Ramos (cell line): ENCODE data around the gene PLA2G4E.

Experiments used
- in situ Hi-C: fragments of 300-500 bp; cut with MboI; formaldehyde crosslinking; loops from one replicate; pipeline ENCODE4 v1.14.3; 2022; ENCODE audit warnings: low sequenced_read_pairs; ENCODE audit not compliant: unreplicated experiment

PLA2G4E gene

GRCh38 chr15:41994171-41994650, 26.6 kb downstream of the PLA2G4E start:
- in situ Hi-C loops: no loop called here

DNA sequence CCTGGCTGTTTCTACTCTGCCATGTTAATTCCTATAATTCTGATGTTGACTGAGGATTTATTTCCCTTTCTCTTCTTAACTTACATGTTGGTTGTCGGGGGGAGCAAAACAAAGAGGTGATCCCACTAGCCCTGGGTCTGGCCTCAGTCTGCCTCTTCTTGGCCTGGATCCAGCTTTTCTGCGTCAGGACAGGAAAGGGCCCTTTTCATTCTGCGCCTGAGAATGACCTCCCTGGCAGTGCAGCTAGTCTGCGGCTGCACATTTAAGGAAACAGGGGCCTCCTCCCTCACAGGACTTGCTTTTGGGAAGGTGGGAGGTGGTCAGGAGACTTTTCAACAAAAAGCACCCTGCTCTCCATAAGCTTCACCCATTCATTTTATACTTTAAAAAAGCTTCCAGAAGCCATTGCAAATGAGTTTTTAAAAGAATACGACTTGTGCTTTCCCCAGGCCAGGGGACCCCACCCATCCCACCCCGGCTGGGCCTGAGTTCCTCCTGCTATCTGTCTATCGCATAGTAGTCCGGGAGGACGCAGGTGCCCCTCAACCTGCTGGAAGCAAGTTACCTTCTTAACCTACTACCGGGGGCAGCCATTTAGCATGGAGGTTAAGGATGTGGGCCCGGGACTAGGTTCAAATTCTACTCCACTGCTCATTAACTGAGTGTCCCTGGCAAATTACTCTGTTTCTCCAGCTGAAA, 27.2 kb downstream of the PLA2G4E start:
- in situ Hi-C loops: no loop called here

- in situ Hi-C loops: no loop called here
Measured at GRCh38 chr15:41992803-41993190, 28.0 kb downstream of the PLA2G4E start.

- in situ Hi-C loops: no loop called here
Measured at GRCh38 chr15:41992151-41992802, 28.6 kb downstream of the PLA2G4E start.

GRCh38 chr15:41990691-41991090, 30.2 kb downstream of the PLA2G4E start:
- in situ Hi-C loops: no loop called here

GRCh38 chr15:41990243-41990605, 30.6 kb downstream of the PLA2G4E start:
- in situ Hi-C loops: no loop called here

DNA sequence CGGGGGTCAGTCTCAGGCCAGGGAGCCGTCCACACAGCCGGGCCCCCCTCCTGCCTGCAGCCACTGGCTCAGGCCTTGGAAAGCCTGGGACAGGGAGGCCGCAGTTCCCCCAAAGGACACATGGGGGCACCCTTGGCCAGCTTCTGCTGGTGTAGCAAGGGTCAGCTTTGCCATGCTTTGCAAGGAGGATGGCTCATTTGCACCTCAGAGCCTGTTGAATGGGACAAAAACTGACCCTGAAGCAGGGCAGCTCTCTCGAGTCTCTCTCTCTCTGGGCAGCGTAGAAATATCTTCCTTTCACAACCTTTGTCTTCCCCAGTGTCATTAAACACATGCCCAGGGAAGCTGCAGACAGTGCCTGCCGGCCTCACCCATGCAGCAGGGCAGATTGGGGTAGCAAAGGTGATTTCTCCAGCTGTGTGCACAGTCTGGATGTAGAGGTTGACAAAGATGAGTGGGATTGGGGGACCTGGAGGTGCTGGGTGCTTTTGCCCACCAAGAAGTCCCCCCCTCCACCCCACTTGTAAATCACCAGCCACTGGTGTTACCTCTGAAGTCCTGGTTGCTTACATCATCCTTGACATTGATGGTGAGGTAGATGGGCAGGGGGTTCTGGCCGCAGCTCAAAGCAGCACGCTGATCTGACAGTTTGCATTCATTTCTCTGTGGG, 31.1 kb downstream of the PLA2G4E start:
- in situ Hi-C loops: loop anchor here (5.0 kb wide), 1 partner anchor 73 kb away; no protein-coding TSS in a partner anchor

GRCh38 chr15:41988896-41989572, 31.8 kb downstream of the PLA2G4E start:
- in situ Hi-C loops: loop anchor here (5.0 kb wide), 1 partner anchor 73 kb away; no protein-coding TSS in a partner anchor

GRCh38 chr15:41987925-41988275, 32.9 kb downstream of the PLA2G4E start:
- in situ Hi-C loops: loop anchor here (5.0 kb wide), 1 partner anchor 74 kb away; no protein-coding TSS in a partner anchor

DNA sequence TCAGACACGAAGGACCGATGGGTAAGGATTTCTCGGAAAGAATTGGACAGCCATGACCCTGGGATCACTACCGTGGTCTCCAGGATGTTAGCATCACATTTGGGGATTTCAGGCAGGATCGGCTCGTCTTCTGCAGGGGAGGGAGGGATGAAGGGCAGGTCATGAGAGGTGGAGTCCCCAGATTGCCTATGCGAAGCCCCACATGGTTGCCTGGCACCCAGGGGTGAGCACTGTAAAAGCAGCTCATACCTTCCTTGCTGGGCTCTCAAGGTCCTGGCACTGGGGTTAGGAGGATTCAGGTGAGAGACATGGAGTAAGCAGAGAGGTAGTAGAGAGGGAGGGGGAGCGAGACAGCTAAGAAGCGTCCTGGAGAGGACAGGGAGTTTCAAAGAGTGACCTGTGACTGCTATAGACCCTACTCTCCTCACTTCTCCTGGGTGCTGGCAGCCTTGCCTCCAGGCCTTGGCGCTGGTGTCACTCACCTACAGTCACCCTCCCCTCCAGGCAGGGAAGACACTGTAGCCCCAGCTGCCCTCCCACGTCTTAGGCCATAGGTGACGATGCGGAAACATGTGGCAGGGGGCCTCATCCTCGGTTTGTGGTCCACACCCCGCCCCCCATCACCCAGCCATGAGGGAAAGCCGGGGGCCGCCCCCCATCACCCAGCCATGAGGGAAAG, 33.5 kb downstream of the PLA2G4E start:
- in situ Hi-C loops: loop anchor here (5.0 kb wide), 1 partner anchor 75 kb away; no protein-coding TSS in a partner anchor

DNA sequence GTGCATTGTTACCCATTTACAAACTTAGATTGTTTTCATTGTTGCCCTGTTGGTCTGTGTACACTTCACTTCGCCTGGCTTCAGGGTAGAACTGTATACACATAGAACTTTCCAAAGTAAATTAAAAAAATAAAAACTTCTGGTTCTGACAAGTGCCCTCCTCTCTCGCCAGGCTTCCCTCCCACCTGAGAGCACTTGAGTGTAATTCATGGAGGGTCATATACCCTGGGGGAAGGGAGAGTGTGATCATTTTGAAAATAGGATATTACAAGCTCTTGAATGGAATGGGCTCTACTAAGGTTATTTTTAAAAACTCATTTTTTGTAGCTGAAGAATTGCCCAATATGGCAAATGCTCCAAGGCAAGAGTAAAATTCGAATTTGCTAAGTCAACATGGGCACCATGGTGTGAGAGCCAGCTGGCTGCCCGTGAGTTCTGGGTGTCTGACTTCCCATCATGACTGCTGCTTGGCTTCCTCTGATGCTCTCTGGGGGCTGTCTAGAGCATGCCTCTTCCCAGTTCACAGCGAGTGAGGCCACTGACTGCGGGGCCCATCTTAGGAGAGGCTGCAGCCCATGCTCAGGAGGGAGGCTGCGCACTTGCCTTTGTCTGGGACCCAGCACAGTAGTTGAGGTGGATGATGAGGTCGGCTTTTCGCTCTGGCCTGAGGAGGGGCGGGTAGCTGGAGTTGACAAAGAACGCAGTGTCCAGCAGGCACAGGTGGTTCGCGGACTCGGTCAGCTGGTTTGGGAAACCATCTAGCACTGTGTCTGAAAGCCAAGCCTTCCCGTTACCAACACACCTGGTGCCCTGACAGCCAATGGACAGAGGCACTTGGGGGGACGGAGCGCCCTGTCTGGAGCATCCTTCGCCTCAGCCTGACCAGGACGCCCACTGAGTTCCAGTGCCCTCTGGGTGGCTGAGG, 35.3 kb downstream of the PLA2G4E start:
- in situ Hi-C loops: loop anchor here (5.0 kb wide), 1 partner anchor 77 kb away; no protein-coding TSS in a partner anchor

DNA sequence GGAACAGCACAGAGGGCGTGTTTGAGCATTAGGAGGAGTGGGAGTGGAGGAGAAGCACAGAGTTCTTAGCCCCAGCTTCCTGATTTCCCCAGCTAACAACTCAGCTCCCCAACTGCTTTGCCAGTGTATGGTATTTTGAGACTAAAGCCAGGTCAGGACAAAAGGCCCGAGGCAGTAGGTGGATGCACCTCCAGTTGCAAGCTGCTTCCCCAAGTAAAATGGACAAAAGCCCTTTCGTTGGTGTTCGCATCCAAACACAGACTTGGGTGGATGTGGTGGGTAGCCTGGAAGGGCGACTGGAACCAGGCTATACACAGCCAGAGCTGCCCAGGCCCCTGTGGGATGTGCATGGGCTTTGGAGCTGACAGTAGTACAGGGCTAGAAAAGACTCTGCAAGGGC, 36.2 kb downstream of the PLA2G4E start:
- in situ Hi-C loops: loop anchor here (5.0 kb wide), 1 partner anchor 78 kb away; no protein-coding TSS in a partner anchor

DNA sequence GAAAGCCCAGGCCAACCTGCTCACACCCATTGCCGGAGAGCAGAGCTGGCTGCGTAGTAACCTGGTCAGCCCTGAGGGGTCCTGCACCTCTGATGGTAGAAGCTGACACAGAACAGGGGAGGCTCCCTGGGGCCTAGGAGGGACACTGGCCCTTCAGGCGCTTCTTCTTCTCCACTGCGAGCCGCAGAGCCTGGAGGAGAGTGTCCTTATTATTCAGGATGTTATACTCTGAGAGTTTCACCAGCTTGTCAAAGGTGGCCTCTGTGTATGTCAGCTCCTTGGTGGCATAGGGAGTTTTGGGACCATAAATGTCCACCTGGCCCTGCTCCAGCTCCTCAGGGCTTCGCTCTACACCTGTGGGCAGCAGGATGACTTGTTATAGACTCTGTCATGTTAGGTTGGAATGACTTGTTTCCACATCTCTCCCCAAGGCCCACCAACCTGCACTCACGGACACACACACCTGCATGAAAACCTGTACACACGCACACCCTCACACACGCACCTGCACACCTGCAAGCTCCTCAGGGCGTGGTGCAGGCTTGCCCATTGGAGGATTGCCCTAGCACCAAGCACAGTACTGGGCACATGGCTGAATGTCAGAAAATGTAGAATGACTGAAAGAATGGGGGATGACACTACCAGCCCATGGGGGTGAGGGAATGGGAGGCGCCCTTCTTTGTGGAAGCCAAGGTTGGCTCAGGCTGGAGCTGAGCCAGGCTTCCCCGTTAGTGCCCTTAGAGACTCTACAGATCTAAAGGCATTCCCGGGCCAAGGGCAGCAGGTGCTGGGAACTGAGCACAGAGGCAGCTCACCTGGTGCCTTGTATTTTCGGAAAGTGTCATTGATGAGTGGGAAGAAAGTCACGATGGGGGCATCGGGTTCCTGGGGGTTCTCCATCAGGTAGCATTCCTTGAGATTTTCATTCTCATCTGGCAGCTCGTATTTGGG, 36.9 kb downstream of the PLA2G4E start:
- in situ Hi-C loops: no loop called here

- in situ Hi-C loops: no loop called here
Measured at GRCh38 chr15:41983221-41983620, 37.6 kb downstream of the PLA2G4E start.

DNA sequence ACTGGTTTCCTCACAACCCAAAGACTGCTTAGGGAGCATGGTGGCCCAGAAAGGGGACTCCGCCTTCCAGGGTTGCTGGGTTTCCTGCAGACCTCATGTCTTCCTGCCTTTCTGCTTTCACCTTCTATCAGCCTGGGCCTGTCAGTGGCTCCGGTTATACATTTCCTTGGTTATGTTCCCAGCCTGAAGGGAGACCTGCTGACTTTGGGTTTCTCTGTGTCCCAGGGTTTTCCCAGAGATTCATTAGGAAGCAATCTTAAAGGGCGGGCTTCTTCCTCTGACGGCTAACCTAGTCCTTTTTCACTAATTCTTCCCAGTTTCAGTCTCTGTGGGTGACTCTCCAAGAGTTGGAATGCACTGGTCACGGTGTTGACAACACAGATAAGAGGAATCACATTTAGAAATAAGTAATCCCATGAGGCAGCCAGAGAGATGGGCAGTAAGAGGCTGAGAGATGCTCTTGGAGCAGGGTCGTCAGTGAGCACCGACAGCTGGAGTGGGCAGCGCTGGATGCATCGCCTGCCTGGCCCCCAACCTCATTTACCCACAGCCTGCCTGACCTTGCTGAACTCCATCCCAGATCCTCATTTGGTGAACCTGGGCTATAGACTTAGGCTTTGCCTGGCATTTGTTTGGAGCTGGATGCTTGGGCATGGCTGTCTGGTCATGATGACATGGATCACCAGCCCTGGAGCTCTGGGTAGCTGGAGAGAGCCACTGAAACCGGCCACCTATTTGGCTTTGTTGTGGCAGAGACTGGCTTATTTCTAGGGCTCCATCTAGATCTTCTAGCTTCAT, 38.5 kb downstream of the PLA2G4E start:
- in situ Hi-C loops: no loop called here

- in situ Hi-C loops: no loop called here
Measured at GRCh38 chr15:41981371-41982132, 39.3 kb downstream of the PLA2G4E start.
